ENCODE results near the gene IRF5.
"Not testable (repeated sequence)": the region's sequence is repeated elsewhere in the genome, so short reads cannot be mapped to it uniquely, and the experiment has no call there.

IRF5 gene

DNA sequence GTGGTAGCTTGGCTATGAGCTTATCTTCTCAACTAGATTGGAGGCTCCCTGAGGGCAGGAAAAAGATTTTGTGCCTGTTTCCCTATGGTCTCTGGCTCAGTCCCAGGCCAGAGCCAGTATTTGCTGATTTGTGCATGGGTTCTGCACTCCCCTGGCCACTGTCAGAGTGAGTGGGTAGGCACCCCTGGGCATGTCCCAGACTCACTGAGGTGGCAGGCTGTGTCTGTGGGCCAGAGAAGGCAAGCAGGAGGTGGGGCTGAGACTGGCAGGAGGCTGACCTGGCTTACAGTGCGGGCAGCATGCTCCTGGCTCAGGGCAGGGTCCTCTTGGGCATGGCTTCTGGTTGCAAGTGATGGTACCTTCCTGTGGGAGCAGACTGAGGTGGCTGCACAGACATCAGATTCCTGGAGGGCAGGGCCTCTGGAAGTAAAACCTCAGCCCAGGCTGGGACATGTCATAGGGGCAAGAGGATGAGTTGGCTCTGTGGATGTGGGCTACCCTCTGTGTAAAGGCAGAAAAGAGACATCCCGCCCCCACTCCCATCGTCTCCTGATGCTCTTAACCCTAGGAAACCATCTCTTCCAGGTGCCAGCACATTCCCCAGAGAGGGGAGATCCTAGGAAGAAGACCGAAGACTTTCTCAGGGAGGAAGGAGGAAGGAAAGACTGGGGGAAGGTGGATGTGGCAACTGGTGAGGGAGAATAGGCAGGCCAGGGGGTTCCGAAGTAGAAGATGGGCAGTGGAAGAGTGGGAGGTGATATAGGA lies 31.5 kb upstream of the IRF5 start:
- in situ Hi-C loops (cut with MboI; ENCODE audit: low sequenced_read_pairs): no loop called here

DNA sequence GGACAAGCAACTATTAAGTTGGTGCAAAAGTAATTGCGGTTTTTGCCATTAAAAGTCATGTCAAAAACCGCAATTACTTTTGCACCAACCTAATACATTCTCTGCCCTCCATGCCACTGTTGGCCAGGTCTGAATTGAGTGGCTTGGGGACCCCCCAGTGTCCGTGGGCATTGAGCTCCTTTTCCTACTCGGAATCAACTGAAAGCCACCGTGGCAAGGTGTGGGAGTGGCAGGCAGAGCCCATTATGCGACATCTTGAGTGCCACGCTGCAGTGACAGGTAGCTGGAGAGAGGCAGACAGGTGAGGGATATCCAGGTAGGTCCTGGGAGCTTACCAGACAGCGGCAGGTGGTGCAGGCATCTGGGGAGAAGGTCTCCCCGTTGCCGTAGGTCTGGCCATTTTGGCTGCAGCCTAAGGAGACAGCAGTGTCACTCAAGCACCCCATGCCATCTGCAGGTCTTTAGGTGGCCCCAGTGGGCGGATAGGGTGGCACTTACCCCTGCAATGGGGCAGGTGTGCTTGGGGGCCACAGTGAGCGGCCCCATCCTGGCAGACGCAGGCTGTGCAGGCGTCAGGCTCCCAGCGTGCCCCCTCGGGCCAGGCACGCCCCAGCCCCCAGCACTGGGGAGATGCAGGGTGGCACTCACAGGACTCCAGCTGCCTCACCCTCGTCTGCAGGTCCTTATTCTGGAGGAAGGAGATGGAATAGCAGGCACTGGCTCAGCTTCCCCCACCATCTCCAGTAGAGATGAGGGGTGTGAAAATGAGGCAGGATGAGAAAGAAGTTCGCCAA lies 30.8 kb upstream of the IRF5 start:
- in situ Hi-C loops (cut with MboI; ENCODE audit: low sequenced_read_pairs): no loop called here

DNA sequence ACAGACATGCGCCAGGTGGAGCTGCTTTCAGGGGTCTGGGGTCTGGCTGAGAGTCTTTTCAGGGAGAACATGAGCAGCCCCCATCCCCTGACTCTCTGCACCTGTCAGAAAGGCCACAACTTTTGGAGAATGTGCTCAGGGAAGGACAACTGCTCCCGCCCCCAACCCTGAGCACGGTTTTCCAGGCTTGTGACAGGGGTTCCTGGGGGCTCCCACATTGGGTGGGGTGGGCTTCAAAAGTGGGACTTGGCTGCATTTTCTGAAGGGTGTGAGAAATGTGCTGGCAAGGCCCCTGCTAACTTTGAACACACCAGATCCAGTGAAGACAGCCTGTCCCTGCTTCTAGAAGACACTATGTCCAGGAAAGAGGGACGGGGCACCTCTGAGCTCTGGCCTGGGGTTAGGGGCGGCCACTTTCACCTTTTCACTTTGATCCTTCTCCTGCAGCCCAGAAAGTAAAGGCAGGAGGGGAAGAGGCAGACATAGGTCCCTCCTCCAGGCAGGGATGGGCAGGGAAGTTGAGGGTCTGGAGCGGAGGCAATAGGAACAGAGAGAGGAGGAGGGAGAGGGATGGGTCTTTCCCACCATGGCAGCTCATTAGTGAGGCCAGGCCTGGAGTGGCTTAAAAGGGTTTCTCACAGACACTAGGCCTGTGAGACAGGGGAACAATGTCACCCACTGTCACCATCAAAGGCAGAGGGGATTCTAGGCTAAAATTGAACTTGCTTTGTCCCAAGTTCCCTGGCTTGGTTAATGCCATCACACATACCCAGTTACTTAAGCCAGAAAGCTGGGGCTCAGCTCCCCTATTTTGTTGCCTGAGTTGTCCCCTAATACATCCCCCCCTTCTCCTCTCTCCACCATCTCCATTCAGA lies 28.7 kb upstream of the IRF5 start:
- in situ Hi-C loops (cut with MboI; ENCODE audit: low sequenced_read_pairs): no loop called here

DNA sequence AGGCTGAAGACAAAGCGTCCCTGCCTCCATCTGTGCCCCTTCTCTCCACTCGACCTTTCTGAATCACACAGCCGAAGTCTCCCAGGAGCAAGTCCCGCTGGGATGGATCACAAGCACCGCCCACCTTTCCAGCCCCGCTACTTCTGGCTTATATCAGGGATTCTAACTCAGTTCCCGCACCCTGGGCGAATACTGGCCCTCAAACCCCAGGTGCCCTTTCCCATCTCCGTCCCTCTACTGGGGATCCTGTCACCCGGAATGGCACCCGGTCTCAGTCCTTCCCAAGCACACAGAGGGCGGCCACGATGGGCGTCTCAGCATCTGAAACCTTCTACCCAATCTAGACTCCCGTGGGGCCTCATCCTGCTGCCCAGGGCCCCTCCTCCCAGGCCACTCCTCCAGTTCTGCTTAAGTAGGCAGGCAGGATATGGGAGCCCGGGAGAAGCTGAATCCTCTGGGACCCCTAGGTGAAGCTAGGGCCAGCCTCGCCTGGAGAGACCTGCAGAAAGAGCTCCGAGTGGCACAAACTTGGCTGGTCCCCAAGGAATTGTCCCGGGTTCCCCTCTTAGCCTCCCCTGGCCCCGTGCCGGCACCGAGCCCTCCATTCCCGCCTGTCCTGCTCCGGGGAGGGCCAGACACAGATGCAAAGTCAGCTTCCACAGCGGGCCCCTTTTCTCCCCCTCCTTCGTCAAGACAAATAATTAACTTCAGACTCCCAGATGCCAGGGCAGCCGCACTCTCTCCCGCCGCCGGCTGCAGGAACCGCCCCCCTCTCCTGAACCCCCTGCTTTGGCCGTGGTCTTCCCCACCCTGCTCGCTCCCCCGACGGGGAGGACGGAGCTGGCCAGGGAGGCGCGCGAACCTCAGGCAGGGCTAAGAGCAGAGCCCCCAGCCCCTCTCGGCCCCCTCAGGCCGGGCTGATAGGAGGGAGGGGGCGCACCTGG lies 27.8 kb upstream of the IRF5 start:
- in situ Hi-C loops (cut with MboI; ENCODE audit: low sequenced_read_pairs): no loop called here

DNA sequence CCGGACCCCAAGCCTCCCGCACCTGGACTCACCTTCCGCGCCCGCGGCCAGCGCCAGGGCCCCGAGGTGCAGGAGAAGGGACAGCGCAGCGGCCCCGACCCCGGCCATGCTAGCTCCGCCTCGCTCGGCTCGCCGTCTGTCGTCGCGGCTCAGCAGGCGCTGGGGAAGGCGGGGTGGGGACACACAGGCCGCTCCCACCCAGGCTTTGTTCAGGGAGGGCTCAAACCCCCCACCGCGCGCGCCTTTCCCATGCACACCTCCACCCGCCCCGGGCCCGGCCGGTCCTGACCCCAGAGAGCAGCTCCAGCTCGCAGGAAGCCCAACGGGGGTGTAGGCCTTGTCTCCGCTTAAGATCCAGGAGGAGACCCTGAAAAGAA lies 27.2 kb upstream of the IRF5 start, which contains the start of gene KCP:
Gene KCP, minus strand, starts transcription at position 141 of the 377 bp plus-strand sequence. Its CDS starts 33 bp downstream, at position 108.
- in situ Hi-C loops (cut with MboI; ENCODE audit: low sequenced_read_pairs): no loop called here

DNA sequence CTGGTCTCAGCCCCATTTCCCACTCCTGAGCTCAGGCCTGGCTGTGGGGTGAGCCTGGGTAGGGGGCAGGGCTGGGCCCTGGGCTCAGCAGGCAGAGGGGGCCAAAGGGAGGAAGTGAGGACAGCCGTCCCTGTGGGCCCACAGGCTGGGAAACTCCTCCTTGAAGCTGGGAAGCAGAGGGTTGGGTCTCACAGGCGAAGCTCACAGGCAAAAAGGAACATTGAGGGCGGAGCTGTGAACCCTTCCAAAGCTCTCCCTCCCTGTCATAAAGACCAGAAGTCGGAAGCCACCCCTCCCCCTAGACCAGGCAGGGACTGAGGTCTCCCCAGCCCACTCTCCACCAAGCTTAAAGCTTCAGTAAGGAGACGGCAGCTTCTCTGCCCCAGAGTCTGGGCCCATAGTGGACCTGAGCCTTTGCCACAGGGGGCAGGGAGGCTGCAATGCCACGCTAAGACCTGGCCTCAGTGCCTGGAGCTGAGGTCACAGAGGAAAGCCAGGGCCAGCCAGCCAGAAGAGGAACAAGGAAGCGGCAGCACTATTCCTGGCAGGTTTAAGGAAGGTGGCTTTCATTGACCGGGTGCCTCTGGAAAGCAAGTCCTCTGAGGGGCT lies 26.2 kb upstream of the IRF5 start:
- in situ Hi-C loops (cut with MboI; ENCODE audit: low sequenced_read_pairs): no loop called here

DNA sequence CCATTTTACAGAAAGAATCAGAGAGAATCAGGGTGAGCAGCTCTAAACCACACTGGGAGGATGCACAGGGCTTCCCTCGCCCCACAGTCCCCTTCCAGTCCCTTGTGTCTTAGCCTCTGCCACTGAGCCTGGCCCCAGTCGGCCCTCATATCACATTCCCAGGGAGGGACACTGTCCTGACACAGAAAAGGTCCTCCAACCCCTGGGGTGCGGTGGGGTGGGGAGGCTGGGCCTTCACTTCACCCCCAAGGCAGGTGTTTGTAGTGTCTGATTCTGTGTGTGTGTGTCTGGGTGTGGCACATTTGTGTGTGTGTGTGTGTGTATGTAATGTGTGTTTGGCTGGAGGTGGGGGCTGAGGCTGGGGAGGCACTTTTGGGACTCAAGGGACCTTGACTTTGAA lies 25.4 kb upstream of the IRF5 start:
- in situ Hi-C loops (cut with MboI; ENCODE audit: low sequenced_read_pairs): no loop called here

DNA sequence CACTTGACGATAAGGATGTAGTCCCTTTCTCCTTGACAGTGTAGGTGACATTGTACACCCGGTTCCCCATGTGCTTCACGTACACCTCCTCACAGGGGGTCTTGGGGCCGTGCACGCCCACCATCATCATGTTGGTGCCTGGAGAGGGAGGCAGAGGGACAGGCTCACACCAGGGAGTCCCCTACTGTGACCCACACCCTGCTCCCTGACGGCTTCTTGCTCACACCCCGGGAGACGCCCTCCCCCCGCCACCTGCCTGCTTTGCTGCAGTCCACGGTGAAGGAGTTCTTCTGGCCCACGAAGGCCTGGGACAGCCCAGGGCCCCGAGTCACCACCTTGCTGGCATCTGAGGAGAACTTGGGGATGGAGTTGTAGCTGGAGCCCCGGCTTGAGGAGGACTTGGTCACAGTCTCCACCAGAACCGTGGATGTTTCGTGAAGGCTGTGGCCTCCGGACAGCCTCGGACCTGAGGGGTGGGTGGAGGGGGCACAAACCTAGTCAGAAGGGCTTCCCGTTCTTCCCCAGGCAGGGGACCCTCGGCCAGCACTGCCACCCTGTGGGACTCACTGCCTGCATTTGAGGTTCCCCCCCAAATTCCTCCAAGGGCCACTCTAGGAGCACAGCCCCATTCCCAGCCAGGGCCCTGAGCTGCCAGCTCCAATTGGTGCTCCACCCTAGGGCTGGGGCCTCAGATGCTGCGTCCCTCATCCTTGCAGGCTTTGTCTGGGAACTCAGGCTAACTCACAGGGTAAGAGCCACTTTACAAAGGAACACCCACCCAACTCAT lies 24.8 kb upstream of the IRF5 start:
- in situ Hi-C loops (cut with MboI; ENCODE audit: low sequenced_read_pairs): not testable (repeated sequence)

DNA sequence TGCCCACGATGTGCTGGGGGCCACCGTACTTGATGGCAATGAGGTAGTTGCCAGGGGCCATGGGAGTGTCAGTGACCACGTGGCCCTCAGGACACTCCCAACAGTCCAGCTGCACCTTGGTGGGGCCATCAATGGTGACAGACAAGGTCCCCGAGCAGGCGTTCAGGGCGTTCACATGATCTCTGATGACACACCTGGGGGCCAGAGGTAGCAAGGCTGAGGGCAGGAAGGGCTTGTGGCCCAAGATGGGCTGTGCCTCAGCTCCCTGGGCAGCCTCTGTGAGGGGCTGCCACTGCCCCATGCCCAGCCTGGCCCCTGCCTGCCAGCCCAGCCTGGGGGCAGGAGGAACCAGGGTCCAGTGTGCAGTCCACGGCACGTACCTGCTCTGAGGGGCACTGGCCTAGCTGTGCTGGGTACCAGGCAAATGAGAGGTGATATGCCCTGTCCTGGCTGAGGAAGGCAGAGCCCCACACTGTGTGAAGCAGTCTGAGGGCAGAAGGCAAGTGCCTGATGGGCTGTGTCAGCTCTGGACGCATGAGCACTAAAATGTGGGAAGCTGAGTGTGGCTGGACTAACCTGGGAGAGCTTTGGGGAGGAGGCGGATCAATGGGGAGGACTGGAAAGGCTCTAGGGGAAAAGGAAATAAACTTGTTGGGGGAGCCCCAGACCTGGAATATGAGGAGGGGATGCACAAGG lies 23.7 kb upstream of the IRF5 start:
- in situ Hi-C loops (cut with MboI; ENCODE audit: low sequenced_read_pairs): no loop called here

DNA sequence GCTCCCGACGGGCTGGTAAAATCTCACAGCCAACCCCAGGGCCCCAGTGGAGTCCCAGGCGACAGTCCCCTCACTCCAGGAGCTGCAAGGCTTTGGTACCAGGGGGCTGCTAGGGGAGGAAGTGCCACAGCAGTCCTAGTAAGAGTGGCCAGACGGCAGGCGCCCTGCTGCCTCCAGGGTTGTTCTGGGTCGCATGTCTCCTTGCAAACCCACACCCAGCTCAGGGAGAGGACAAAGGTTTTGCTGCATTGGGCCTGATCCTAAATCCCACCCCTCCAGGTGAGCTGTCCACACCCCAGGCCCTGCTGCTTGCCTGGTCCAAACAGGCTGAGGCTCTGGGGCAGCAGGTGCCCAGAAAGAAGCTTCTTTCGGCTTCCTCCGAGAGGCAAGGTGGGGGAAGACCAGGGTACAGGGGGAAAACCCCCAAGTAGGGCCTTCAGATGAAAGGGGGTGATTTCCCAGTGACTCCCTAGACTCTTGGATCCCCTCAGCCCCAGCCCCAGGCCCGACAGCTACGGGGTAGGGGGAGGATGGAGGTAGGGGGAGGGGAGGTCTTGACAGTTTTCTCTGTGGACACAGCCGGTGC lies 23.1 kb upstream of the IRF5 start:
- in situ Hi-C loops (cut with MboI; ENCODE audit: low sequenced_read_pairs): no loop called here

DNA sequence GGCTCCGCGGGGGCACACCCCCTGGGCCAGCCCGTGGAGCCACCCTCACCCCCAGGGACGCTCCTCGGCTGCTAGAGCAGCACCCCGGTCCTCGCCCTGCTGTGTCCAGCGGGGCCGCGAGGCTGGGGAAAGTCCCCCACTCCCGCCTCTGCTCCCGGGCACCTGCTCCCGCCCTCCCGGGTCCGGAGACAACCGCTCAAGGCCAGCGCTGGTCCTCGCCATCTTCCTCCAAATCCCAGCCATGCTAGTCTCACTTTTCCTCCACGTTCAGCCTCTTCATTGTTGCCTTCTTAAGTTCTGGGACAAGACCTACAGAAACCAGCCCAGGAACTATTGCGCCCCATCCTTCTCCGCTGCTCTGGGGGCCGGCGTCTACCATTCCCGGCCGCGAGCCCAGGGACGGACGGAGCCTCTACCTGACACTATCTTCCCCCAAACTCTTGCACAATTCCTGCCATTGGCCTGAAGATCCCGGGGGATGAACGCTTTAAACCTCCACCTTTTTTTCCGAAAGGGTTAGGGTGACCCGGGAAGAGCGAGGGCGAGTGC lies 22.4 kb upstream of the IRF5 start:
- in situ Hi-C loops (cut with MboI; ENCODE audit: low sequenced_read_pairs): no loop called here

DNA sequence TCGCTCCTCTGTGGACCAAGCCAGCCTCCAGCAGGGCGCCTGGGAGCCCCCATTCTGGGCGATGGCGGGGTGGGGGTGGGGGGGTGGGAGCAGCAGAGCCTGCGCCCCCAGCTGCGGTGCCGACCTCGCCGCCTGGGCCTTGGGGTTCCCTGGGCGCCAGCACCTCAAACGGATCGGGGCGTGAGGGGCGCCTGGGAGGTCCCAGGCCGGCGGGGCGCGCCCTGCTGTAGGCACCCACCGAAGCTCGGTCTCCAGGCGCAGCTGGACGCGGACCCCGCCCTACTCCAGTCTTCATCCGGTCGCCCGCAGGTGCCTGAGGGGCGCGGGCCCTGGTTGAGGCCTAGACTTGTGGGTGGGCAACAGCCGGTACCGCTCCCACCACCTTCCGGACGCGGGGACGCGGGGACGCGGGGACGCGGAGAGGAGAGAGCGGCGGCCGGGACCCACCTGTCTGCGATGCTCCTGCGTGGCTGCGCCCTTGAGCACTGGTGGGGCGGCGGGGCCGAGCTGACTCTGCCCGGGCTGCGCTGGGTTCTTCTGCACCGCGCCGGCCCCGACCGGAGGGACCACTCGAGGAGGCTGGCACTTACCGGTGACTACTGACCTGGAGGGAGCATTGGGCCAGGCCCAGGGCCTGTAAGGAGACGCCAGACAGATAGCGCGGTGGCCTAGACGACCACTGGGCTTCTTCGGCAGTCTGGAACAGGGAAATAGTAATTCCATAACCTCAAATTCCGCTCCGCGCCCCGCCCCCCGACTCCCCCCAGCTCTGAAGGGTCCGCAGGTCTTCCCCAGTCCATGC lies 21.7 kb upstream of the IRF5 start:
- in situ Hi-C loops (cut with MboI; ENCODE audit: low sequenced_read_pairs): no loop called here

DNA sequence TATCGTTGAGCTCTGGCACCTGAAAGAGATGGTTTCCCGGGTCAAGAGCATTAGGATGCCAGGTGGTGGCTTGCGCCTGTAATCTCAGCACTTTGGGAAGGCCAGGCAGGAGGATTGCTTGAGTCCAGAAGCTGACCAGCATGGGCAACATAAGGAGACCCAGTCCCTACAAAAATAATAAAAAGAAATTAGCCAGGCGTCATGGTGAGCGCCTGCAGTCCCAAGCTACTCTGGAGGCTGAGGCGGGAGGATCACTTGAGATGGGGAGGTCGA lies 21.1 kb upstream of the IRF5 start:
- in situ Hi-C loops (cut with MboI; ENCODE audit: low sequenced_read_pairs): no loop called here

DNA sequence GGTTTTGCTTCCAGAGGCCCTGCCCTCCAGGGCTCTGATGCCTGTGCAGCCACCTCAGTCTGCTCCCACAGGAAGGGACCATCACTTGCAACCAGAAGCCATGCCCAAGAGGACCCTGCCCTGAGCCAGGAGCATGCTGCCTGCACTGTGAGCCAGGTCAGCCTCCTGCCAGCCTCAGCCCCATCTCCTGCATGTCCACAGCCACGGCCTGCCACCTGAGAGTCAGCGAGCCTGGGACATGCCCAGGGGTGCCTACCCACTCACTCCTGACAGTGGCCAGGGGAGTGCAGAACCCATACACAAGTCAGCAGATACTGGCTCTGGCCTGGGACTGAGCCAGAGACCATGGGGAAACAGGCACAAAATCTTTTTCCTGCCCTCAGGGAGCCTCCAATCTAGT lies 20.6 kb upstream of the IRF5 start:
- in situ Hi-C loops (cut with MboI; ENCODE audit: low sequenced_read_pairs): no loop called here

DNA sequence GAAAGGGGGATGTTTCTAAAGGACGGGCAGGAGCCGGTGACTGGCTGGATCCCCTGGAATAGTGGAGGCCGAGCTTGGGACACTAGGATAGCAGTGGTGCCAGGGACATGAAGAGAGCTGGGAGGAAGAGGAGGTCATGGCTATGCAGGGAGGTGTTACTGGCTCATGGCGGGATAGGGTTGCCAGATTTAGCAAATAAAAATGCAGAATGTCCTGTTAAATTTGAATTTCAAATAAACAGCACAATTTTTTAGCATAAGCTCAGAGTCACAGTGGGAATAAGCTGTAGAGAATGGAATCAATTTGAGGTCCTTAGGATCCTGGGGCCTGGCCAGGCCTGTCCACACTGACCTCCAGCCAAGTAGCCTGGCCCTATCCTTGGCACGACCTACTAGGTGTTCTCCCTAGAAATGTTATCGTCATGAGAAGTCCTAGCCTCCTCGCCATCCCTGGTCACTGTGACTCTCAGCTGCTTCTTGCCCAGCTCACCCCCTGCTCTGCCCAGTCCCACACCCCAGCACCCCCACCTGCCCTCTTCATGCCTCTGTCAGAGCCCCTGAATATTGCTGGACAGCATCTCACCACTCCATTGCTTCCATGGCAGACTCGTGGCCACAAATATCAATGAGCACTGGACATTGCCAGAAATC lies 19.6 kb upstream of the IRF5 start:
- in situ Hi-C loops (cut with MboI; ENCODE audit: low sequenced_read_pairs): no loop called here

DNA sequence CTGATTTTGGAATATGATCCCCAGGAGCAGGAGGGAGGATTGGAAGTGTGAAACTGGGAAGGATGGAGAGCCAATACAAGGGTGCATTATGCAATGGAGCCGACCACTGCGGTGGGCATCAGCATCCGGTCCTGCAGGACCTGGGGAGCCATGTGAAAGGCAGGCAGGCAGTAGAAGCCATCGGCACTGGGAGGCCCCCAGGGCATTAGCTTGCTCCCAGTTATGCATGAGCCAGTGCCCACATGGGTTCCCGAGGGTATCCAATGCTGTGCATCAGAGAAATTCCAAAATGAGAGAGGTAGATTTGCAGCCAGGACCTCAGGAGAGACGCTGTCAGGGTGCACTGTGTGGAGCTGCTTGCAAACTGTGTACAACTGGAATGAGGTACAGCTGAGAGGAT lies 18.5 kb upstream of the IRF5 start:
- in situ Hi-C loops (cut with MboI; ENCODE audit: low sequenced_read_pairs): no loop called here

All from HL-60/S4 treated with phorbol 12-myristate 13-acetate at 8.2 ng/mL for 4 days and 3 days (cell line).